ENCODE results near the gene MOGAT3. TPM values are rescaled to one million over a fixed set of nuclear protein-coding genes. Genes with fewer than 3 reads are reported as not detected.

Gene MOGAT3
- total RNA-seq, 8 experiments from 2014 or later = 0.15 to 0.62 TPM; not detected in 6

GRCh38 chr7:101156277-101156676 is 44.6 kb downstream of the MOGAT3 start:
- no peak overlapping the region for H3K4me3 ChIP-seq
- in situ Hi-C loops (cut with MboI; ENCODE audit: low pct_unique_long_range_greater_than_20kb in 2 of 9, low sequenced_read_pairs in 9 of 9, unreplicated experiment in 9 of 9) = no loop called here
- ATAC-seq (replicated peaks in 6 of 8) = no peak
- no peak overlapping the region for H3K27ac ChIP-seq
- H3K4me1 ChIP-seq (replicated peaks in 1 of 2) = peaks cover 13% of the 10 kb centered on the region in 2 donors
- WGBS, 10 experiments = 70 to 79% methylated on average over 2 to 4 of the region's 6 CpGs; no CpG with 5 or more reads in 8 of the 10 experiments

GRCh38 chr7:101155303-101155702 is 45.5 kb downstream of the MOGAT3 start:
- no peak overlapping the region for H3K27ac ChIP-seq
- ATAC-seq (replicated peaks in 6 of 8) = no peak
- peaks cover 13% of the 10 kb centered on the region in 2 donors for H3K4me1 ChIP-seq (replicated peaks in 1 of 2)
- WGBS, 10 experiments = 20 to 67% (median 40%) methylated on average over 1 to 3 of the region's 4 CpGs; no CpG with 5 or more reads in 4 of the 10 experiments
- in situ Hi-C loops (cut with MboI; ENCODE audit: low pct_unique_long_range_greater_than_20kb in 2 of 9, low sequenced_read_pairs in 9 of 9, unreplicated experiment in 9 of 9) = no loop called here
- H3K4me3 ChIP-seq = peak overlapping the region; percentile 50 to 80 (median 71)

GRCh38 chr7:101154693-101155102 is 46.1 kb downstream of the MOGAT3 start:
- Histone ChIP-seq H3K4me1 (replicated peaks in 1 of 2) (peaks cover 16 to 18% of the 10 kb centered on the region in 2 donors), H3K27ac (peak overlapping the region; percentile 60 to 68), H3K4me3 (peak overlapping the region; percentile 50 to 80 (median 71))
- 0% methylated on average over 2 of the region's 34 CpGs; no CpG with 5 or more reads in 9 of the 10 experiments for WGBS, 10 experiments
- ATAC-seq (replicated peaks in 6 of 8) = peak; percentile 25 to 51 (median 42)
- in situ Hi-C loops (cut with MboI; ENCODE audit: low pct_unique_long_range_greater_than_20kb in 2 of 9, low sequenced_read_pairs in 9 of 9, unreplicated experiment in 9 of 9) = no loop called here

- WGBS, 10 experiments = 0 to 53% (median 8%) methylated on average over 1 to 13 of the region's 51 CpGs; no CpG with 5 or more reads in 3 of the 10 experiments
- Histone ChIP-seq H3K4me3 (peak within 1 kb of the TSS; percentile 50 to 80 (median 71)), H3K4me1 (replicated peaks in 1 of 2) (peaks cover 19 to 21% of the 10 kb centered on the region in 2 donors), H3K27ac (peak within 1 kb of the TSS; percentile 60 to 68)
- peak; percentile 92 to 99 (median 94) for ATAC-seq (replicated peaks in 6 of 8)
- in situ Hi-C loops (cut with MboI; ENCODE audit: low pct_unique_long_range_greater_than_20kb in 2 of 9, low sequenced_read_pairs in 9 of 9, unreplicated experiment in 9 of 9) = no loop called here
Observed at GRCh38 chr7:101153969-101154692, 46.7 kb downstream of the MOGAT3 start, which contains the start of gene AP1S1. Gene AP1S1 (plus strand): TSS chr7:101154476. CDS start chr7:101154515, 39 bp downstream.

- Histone ChIP-seq H3K4me3 (no peak overlapping the region), H3K4me1 (replicated peaks in 1 of 2) (peaks cover 19 to 21% of the 10 kb centered on the region in 2 donors), H3K27ac (no peak overlapping the region)
- ATAC-seq (replicated peaks in 6 of 8) = no peak
- in situ Hi-C loops (cut with MboI; ENCODE audit: low pct_unique_long_range_greater_than_20kb in 2 of 9, low sequenced_read_pairs in 9 of 9, unreplicated experiment in 9 of 9) = no loop called here
- 0 to 100% (median 64%) methylated on average over 1 to 2 of the region's 2 CpGs; no CpG with 5 or more reads in 6 of the 10 experiments for WGBS, 10 experiments
Observed at GRCh38 chr7:101151908-101152651, 48.8 kb downstream of the MOGAT3 start.

Other genes with a start within 250 kb of the MOGAT3 start
- 1 to 10 TPM in 7 of 8 experiments, under 1 TPM in 1; 0.43 to 9.6 (median 1.9) TPM for gene MUC12, start 231.5 kb downstream of the MOGAT3 start, total RNA-seq
- 1 to 10 TPM in 1 of 8 experiments, under 1 TPM in 6, not detected in 1; 0.04 to 1.2 (median 0.17) TPM for gene MUC17, start 181.0 kb downstream of the MOGAT3 start, total RNA-seq
- 10 to 100 TPM in 4 of 8 experiments, 1 to 10 TPM in 4; 1.4 to 20.0 (median 7.2) TPM for gene TRIM56, start 115.6 kb downstream of the MOGAT3 start, total RNA-seq
- gene SERPINE1, start 73.9 kb downstream of the MOGAT3 start, total RNA-seq = 100 to 1,000 TPM in 1 of 8 experiments, 10 to 100 TPM in 1, 1 to 10 TPM in 2, under 1 TPM in 4; 0.05 to 128 (median 0.93) TPM
- 100 to 1,000 TPM in 2 of 8 experiments, 10 to 100 TPM in 6; 46.8 to 135 (median 77.0) TPM for gene AP1S1, start 46.6 kb downstream of the MOGAT3 start, total RNA-seq
- gene VGF, start 35.5 kb downstream of the MOGAT3 start, total RNA-seq = 100 to 1,000 TPM in 1 of 8 experiments, 10 to 100 TPM in 4, 1 to 10 TPM in 1, under 1 TPM in 2; 0.36 to 101 (median 13.7) TPM
- gene NAT16, start 20.7 kb downstream of the MOGAT3 start, total RNA-seq = 1 to 10 TPM in 5 of 8 experiments, under 1 TPM in 2, not detected in 1; 0.59 to 4.4 (median 1.6) TPM
- gene PLOD3, start 16.5 kb upstream of the MOGAT3 start, total RNA-seq = 10 to 100 TPM; 10.9 to 97.3 (median 28.1) TPM
- 100 to 1,000 TPM in 4 of 8 experiments, 10 to 100 TPM in 4; 73.6 to 132 (median 97.9) TPM for gene ZNHIT1, start 17.1 kb upstream of the MOGAT3 start, total RNA-seq
- 10 to 100 TPM in 1 of 8 experiments, 1 to 10 TPM in 7; 2.5 to 12.2 (median 4.8) TPM for gene CLDN15, start 36.8 kb upstream of the MOGAT3 start, total RNA-seq
- gene FIS1, start 44.0 kb upstream of the MOGAT3 start, total RNA-seq = 100 to 1,000 TPM; 137 to 231 (median 187) TPM
- gene IFT22, start 120.8 kb upstream of the MOGAT3 start, total RNA-seq = 10 to 100 TPM; 17.9 to 94.9 (median 33.5) TPM
- 10 to 100 TPM in 5 of 8 experiments, 1 to 10 TPM in 1, under 1 TPM in 1, not detected in 1; 0.87 to 50.5 (median 11.1) TPM for gene COL26A1, start 161.8 kb upstream of the MOGAT3 start, total RNA-seq

Data from motor neuron (in vitro differentiated cells).